ENCODE results near the gene TCF12. TPM values are rescaled to one million over a fixed set of nuclear protein-coding genes. Genes with fewer than 3 reads are reported as not detected.

The TCF12 gene
- polyA plus RNA-seq, 1 donor (not counting 4 experiments of a cell fraction or from before 2014, with no cell fraction given): 48.3 TPM

- Histone ChIP-seq H3K36me3 (ENCODE audit: control insufficient read depth in 2 of 2, extremely low read depth in 1 of 2, insufficient read depth in 2 of 2, low read length in 2 of 2) (no peaks in the 10 kb centered on the region), H3K9me1 (ENCODE audit: control insufficient read depth, extremely low read depth, insufficient read depth, low read length) (no peaks in the 10 kb centered on the region), H3K27ac (ENCODE audit: control insufficient read depth, insufficient read depth, low read length) (no peak overlapping the region), H3K4me3 (ENCODE audit: control insufficient read depth in 2 of 3, extremely low read depth in 1 of 3, insufficient read depth in 2 of 3, low read depth in 1 of 3, low read length in 3 of 3) (no peak overlapping the region), H3K9ac (ENCODE audit: control insufficient read depth, extremely low read depth, insufficient read depth, low read length) (no peak overlapping the region), H2AFZ (ENCODE audit: control insufficient read depth, low read length) (no peak overlapping the region), H3K79me2 (ENCODE audit: control insufficient read depth, insufficient read depth, low read length) (peaks cover 36% of the 10 kb centered on the region), H3K4me2 (ENCODE audit: control insufficient read depth, extremely low read depth, insufficient read depth, low read depth, low read length) (no peak overlapping the region), H4K20me1 (ENCODE audit: control insufficient read depth, extremely low read depth, insufficient read depth, low read length) (no peaks in the 10 kb centered on the region), H3K9me3 (ENCODE audit: control insufficient read depth, low read depth, low read length) (no peaks in the 10 kb centered on the region), H3K27me3 (ENCODE audit: control insufficient read depth, extremely low read depth, insufficient read depth, low read length) (no peaks in the 10 kb centered on the region), H3K4me1 (ENCODE audit: control insufficient read depth, extremely low read depth, insufficient read depth, low read length) (no peaks in the 10 kb centered on the region)
- FAIRE-seq (no peak), DNase-seq (ENCODE audit: low read depth, low spot score) (no peak)
- TF ChIP-seq CTCF (optimal IDR thresholded peaks at IDR 0.05 in 1 of 3, IDR thresholded peaks at IDR 0.05 in 1 of 3, conservative IDR thresholded peaks at IDR 0.05 in 1 of 3; ENCODE audit: extremely low read depth in 1 of 3, insufficient read depth in 2 of 3, low read length in 3 of 3) (no peak), EZH2 (IDR thresholded peaks at IDR 0.05; ENCODE audit: low read length) (no peak)
- dilution Hi-C loops (cut with MboI; ENCODE audit: extremely low pct_ligation_motif_present, low sequenced_read_pairs): no loop called here
Observed at GRCh38 chr15:57037548-57037947, 119.1 kb downstream of the TCF12 start.

- Histone ChIP-seq H3K36me3 (ENCODE audit: control insufficient read depth in 2 of 2, extremely low read depth in 1 of 2, insufficient read depth in 2 of 2, low read length in 2 of 2) (no peaks in the 10 kb centered on the region), H3K27ac (ENCODE audit: control insufficient read depth, insufficient read depth, low read length) (no peak overlapping the region), H3K4me1 (ENCODE audit: control insufficient read depth, extremely low read depth, insufficient read depth, low read length) (no peaks in the 10 kb centered on the region), H4K20me1 (ENCODE audit: control insufficient read depth, extremely low read depth, insufficient read depth, low read length) (no peaks in the 10 kb centered on the region), H3K9ac (ENCODE audit: control insufficient read depth, extremely low read depth, insufficient read depth, low read length) (no peak overlapping the region), H3K9me1 (ENCODE audit: control insufficient read depth, extremely low read depth, insufficient read depth, low read length) (no peaks in the 10 kb centered on the region), H3K79me2 (ENCODE audit: control insufficient read depth, insufficient read depth, low read length) (peaks cover 38% of the 10 kb centered on the region), H2AFZ (ENCODE audit: control insufficient read depth, low read length) (no peak overlapping the region), H3K27me3 (ENCODE audit: control insufficient read depth, extremely low read depth, insufficient read depth, low read length) (no peaks in the 10 kb centered on the region), H3K4me3 (ENCODE audit: control insufficient read depth in 2 of 3, extremely low read depth in 1 of 3, insufficient read depth in 2 of 3, low read depth in 1 of 3, low read length in 3 of 3) (no peak overlapping the region), H3K9me3 (ENCODE audit: control insufficient read depth, low read depth, low read length) (no peaks in the 10 kb centered on the region), H3K4me2 (ENCODE audit: control insufficient read depth, extremely low read depth, insufficient read depth, low read depth, low read length) (no peak overlapping the region)
- TF ChIP-seq EZH2 (IDR thresholded peaks at IDR 0.05; ENCODE audit: low read length) (no peak), CTCF (optimal IDR thresholded peaks at IDR 0.05 in 1 of 3, IDR thresholded peaks at IDR 0.05 in 1 of 3, conservative IDR thresholded peaks at IDR 0.05 in 1 of 3; ENCODE audit: extremely low read depth in 1 of 3, insufficient read depth in 2 of 3, low read length in 3 of 3) (no peak)
- FAIRE-seq (no peak), DNase-seq (ENCODE audit: low read depth, low spot score) (no peak)
- dilution Hi-C loops (cut with MboI; ENCODE audit: extremely low pct_ligation_motif_present, low sequenced_read_pairs): no loop called here
Observed at GRCh38 chr15:57038040-57038439, 119.6 kb downstream of the TCF12 start.

Measured in keratinocyte (primary cell).